Mesothelial cell of epicardium (in vitro differentiated cells): Measurements from ENCODE around the gene ZG16B. TPM values are rescaled to one million over a fixed set of nuclear protein-coding genes. Genes with fewer than 3 reads are reported as not detected.

ENCODE experiments used
- DNase-seq, 2 experiments: peaks; one replicate each; pipeline ENCODE4 v3.0.0; 2021; ENCODE audit warnings: low spot score in 2 of 2; ENCODE audit not compliant: unreplicated experiment in 2 of 2
- H3K27ac Mint-ChIP-seq: 2 replicates; pipeline ENCODE4 v1.8.0; 2021; ENCODE audit warnings: mixed read lengths
- H3K27me3 Mint-ChIP-seq: 2 replicates; pipeline ENCODE4 v1.8.0; 2021; ENCODE audit warnings: low read depth, mixed read lengths
- H3K36me3 Mint-ChIP-seq: 2 replicates; pipeline ENCODE4 v1.8.0; 2021; ENCODE audit warnings: mixed read lengths
- H3K4me1 Mint-ChIP-seq: 2 replicates; pipeline ENCODE4 v1.8.0; 2021; ENCODE audit warnings: mixed read lengths
- H3K4me3 Mint-ChIP-seq: 2 replicates; pipeline ENCODE4 v1.8.0; 2021; ENCODE audit warnings: mild to moderate bottlenecking, moderate library complexity, mixed read lengths
- H3K9me3 Mint-ChIP-seq: 2 replicates; pipeline ENCODE4 v1.8.0; 2021; ENCODE audit warnings: mixed read lengths
- total RNA-seq: library from RNA; stranded (reverse); gene quantifications from 3 replicates; pipeline ENCODE4 v1.2.1, GENCODE V29; 2021
- TF ChIP-seq, protein P1 (sequence below): fragments of 200-600 bp; sonication (generic); IDR thresholded peaks from one replicate; pipeline ENCODE4 v1.5.0; 2021; ENCODE audit warnings: antibody characterized with exemption; ENCODE audit not compliant: unreplicated experiment

Gene ZG16B
- total RNA-seq, 1 donor from 2014 or later: 0.51 TPM

- TF ChIP-seq, protein P1, sequence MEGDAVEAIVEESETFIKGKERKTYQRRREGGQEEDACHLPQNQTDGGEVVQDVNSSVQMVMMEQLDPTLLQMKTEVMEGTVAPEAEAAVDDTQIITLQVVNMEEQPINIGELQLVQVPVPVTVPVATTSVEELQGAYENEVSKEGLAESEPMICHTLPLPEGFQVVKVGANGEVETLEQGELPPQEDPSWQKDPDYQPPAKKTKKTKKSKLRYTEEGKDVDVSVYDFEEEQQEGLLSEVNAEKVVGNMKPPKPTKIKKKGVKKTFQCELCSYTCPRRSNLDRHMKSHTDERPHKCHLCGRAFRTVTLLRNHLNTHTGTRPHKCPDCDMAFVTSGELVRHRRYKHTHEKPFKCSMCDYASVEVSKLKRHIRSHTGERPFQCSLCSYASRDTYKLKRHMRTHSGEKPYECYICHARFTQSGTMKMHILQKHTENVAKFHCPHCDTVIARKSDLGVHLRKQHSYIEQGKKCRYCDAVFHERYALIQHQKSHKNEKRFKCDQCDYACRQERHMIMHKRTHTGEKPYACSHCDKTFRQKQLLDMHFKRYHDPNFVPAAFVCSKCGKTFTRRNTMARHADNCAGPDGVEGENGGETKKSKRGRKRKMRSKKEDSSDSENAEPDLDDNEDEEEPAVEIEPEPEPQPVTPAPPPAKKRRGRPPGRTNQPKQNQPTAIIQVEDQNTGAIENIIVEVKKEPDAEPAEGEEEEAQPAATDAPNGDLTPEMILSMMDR: no peak
- no peak overlapping the region for H3K4me3 Mint-ChIP-seq
- no peaks in the 10 kb centered on the region for H3K4me1 Mint-ChIP-seq
- no peak for DNase-seq
- no peak overlapping the region for H3K27ac Mint-ChIP-seq
- H3K27me3 Mint-ChIP-seq: peaks cover 13% of the 10 kb centered on the region
- H3K36me3 Mint-ChIP-seq: no peaks in the 10 kb centered on the region
- H3K9me3 Mint-ChIP-seq: no peaks in the 10 kb centered on the region
Measured at GRCh38 chr16:2785101-2785991, 44.8 kb upstream of the ZG16B start.

- Mint-ChIP-seq H3K4me1 (no peaks in the 10 kb centered on the region), H3K27ac (no peak overlapping the region), H3K4me3 (no peak overlapping the region), H3K9me3 (no peaks in the 10 kb centered on the region), H3K27me3 (peaks cover 21% of the 10 kb centered on the region), H3K36me3 (no peaks in the 10 kb centered on the region)
- no peak for DNase-seq
- TF ChIP-seq, protein P1: no peak
Measured at GRCh38 chr16:2786061-2786825, 43.9 kb upstream of the ZG16B start.

GRCh38 chr16:2786826-2787151, 43.3 kb upstream of the ZG16B start:
- Mint-ChIP-seq H3K36me3 (no peaks in the 10 kb centered on the region), H3K27me3 (peaks cover 26% of the 10 kb centered on the region), H3K4me3 (no peak overlapping the region), H3K27ac (no peak overlapping the region), H3K4me1 (no peaks in the 10 kb centered on the region), H3K9me3 (no peaks in the 10 kb centered on the region)
- no peak for DNase-seq
- TF ChIP-seq, protein P1: no peak

GRCh38 chr16:2787406-2787805, 42.7 kb upstream of the ZG16B start, which contains the start of gene PRSS33:
TSS of gene PRSS33 (minus strand) at chr16:2787560. CDS start at chr16:2786547, 1,013 bp downstream.
- H3K27ac Mint-ChIP-seq: no peak within 1 kb of the TSS
- H3K4me3 Mint-ChIP-seq: no peak within 1 kb of the TSS
- H3K4me1 Mint-ChIP-seq: no peaks in the 10 kb centered on the region
- no peak for DNase-seq
- peaks cover 32% of the 10 kb centered on the region for H3K27me3 Mint-ChIP-seq
- no peaks in the 10 kb centered on the region for H3K9me3 Mint-ChIP-seq
- TF ChIP-seq, protein P1: no peak
- no peaks in the 10 kb centered on the region for H3K36me3 Mint-ChIP-seq

DNA sequence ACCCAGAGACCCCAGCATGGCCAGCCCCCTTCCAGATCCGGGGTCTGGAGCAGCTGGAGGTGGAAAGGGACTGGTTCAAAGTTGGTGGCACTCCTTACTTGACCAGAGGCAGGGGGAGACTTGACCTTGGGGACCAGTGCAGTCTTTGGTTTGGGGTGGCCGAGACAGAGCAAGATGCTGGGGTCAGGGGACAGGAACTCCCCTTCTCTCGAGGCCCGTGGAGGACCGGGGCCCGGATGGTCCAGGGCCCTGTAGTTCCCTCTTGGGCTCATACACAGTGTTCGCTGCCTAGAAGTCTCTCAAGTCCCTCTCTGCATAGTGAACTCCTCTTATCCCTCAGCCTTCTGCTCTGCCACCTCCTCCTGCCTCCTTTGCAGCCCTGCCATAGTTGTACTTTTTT, 42.1 kb upstream of the ZG16B start:
- H3K4me1 Mint-ChIP-seq: no peaks in the 10 kb centered on the region
- no peak for DNase-seq
- H3K4me3 Mint-ChIP-seq: no peak overlapping the region
- TF ChIP-seq, protein P1: no peak
- no peak overlapping the region for H3K27ac Mint-ChIP-seq
- H3K9me3 Mint-ChIP-seq: no peaks in the 10 kb centered on the region
- H3K27me3 Mint-ChIP-seq: peaks cover 32% of the 10 kb centered on the region
- H3K36me3 Mint-ChIP-seq: no peaks in the 10 kb centered on the region
